SW 1271 (cell line): ENCODE results near the gene ALG5.

ENCODE experiments used
- DNase-seq, 2 experiments: peaks; one replicate each; lab custom pipeline; 2025; lab: John Stamatoyannopoulos, UW

The ALG5 gene

GRCh38 chr13:36999054-36999714 lies at the start of gene ALG5:
TSS of gene ALG5 (minus strand) at chr13:36999340. CDS start at chr13:36999300, 40 bp downstream.
- peak; percentile 55 to 82 for DNase-seq

GRCh38 chr13:37047846-37048245 lies 48.7 kb upstream of the ALG5 start:
- DNase-seq, result no peak

- DNase-seq, result no peak
Observed at GRCh38 chr13:37047032-37047431, 47.9 kb upstream of the ALG5 start.

- DNase-seq, result no peak
Observed at GRCh38 chr13:37046062-37046461, 46.9 kb upstream of the ALG5 start.

- DNase-seq, result no peak
Observed at GRCh38 chr13:37040789-37041188, 41.6 kb upstream of the ALG5 start.

GRCh38 chr13:37039896-37040295 lies 40.8 kb upstream of the ALG5 start:
- no peak for DNase-seq

GRCh38 chr13:37037241-37037640 lies 38.1 kb upstream of the ALG5 start:
- no peak for DNase-seq

GRCh38 chr13:37029617-37030016 lies 30.5 kb upstream of the ALG5 start:
- no peak for DNase-seq

GRCh38 chr13:37027639-37028038 lies 28.5 kb upstream of the ALG5 start:
- no peak for DNase-seq

- no peak for DNase-seq
Observed at GRCh38 chr13:37026771-37027170, 27.6 kb upstream of the ALG5 start.

- DNase-seq, result no peak
Observed at GRCh38 chr13:37023871-37024270, 24.7 kb upstream of the ALG5 start.

GRCh38 chr13:37014609-37015008 lies 15.5 kb upstream of the ALG5 start:
- DNase-seq, result no peak

GRCh38 chr13:37011788-37012187 lies 12.6 kb upstream of the ALG5 start:
- DNase-seq, result no peak

GRCh38 chr13:37011002-37011401 lies 11.9 kb upstream of the ALG5 start:
- DNase-seq, result no peak

GRCh38 chr13:37010424-37010823 lies 11.3 kb upstream of the ALG5 start:
- DNase-seq, result no peak

- no peak for DNase-seq
Observed at GRCh38 chr13:37009692-37010091, 10.6 kb upstream of the ALG5 start.

GRCh38 chr13:37001921-37002250 lies 2.7 kb upstream of the ALG5 start:
- DNase-seq, result no peak

GRCh38 chr13:36998624-36999041 lies 507 bp downstream of the ALG5 start:
- no peak for DNase-seq

- DNase-seq, result no peak
Observed at GRCh38 chr13:36997716-36998427, 1.3 kb downstream of the ALG5 start.

- DNase-seq, result peak in 1 of 2 experiments; percentile 4
Observed at GRCh38 chr13:36992362-36992761, 6.8 kb downstream of the ALG5 start.

- DNase-seq, result no peak
Observed at GRCh38 chr13:36986462-36987240, 12.5 kb downstream of the ALG5 start.

- DNase-seq, result peak in 1 of 2 experiments; percentile 49
Observed at GRCh38 chr13:36981156-36981743, 17.9 kb downstream of the ALG5 start.
